Left lung (tissue), 10 donors: ENCODE results near the gene MYL12B. TPM values are rescaled to one million over a fixed set of nuclear protein-coding genes. Genes with fewer than 3 reads are reported as not detected.
A peak's percentile ranks its signal among the peaks of the same experiment; 100 is the strongest.

Experiments used
- ATAC-seq: fragments of 200-7000 bp; cut with Tn5 transposase; one replicate; pipeline ENCODE4 v1.9.1; 2020; ENCODE audit warnings: moderate library complexity
- DNase-seq, 4 donors: peaks; one replicate each; pipeline ENCODE4 v3.0.0-alpha.2; 2013 to 2020
- H3K27ac ChIP-seq, 2 donors: fragments of 200-600 bp; sonication (generic) in 1 of 2; one replicate each; pipeline versions ENCODE4 v1.5.0 to v1.8.0; 2020 to 2021
- H3K27me3 ChIP-seq, 2 donors: fragments of 200-600 bp; sonication (generic) in 1 of 2; one replicate each; pipeline versions ENCODE4 v1.5.0 to v1.8.0; 2020 to 2021
- H3K36me3 ChIP-seq, 2 donors: fragments of 200-600 bp; sonication (generic) in 1 of 2; one replicate each; pipeline versions ENCODE4 v1.5.0 to v1.8.0; 2020 to 2021
- H3K4me1 ChIP-seq, 2 donors: fragments of 200-600 bp; one replicate each; pipeline ENCODE4 v1.8.0; 2021
- H3K4me3 ChIP-seq, 2 donors: fragments of 200-600 bp; sonication (generic) in 1 of 2; one replicate each; pipeline versions ENCODE4 v1.5.0 to v1.8.0; 2020 to 2021; ENCODE audit warnings: mild to moderate bottlenecking in 1 of 2
- H3K9me3 ChIP-seq, 2 donors: fragments of 200-600 bp; sonication (generic) in 1 of 2; one replicate each; pipeline versions ENCODE4 v1.5.0 to v1.8.0; 2020 to 2021
- CTCF ChIP-seq, 2 donors: fragments of 200-600 bp; sonication (generic) in 1 of 2; IDR thresholded peaks; one replicate each; pipeline versions ENCODE4 v1.5.0 to v1.8.0; 2021; ENCODE audit warnings: antibody characterized with exemption in 2 of 2
- intact Hi-C, 2 donors: fragments of 100-400 bp; cut with DNase I; formaldehyde crosslinking; loops; one replicate each; pipeline versions ENCODE4 v1.11.2 to v1.14.2; 2022
- polyA plus RNA-seq, 6 donors: library from polyadenylated mRNA; unstranded; fragments of 120-200 nt; gene quantifications; one replicate each; pipeline ENCODE4 v1.2.1, GENCODE V29; 2013; ENCODE audit not compliant: insufficient read length in 6 of 6
- total RNA-seq, 2 donors: library from RNA; stranded (reverse); fragmentation: NEBNext Ultra II Directional; extraction: Animal tissue kit (Norgen Biotek cat#: 25700); gene quantifications; one replicate each; pipeline ENCODE4 v1.2.1, GENCODE V29; 2021
- donor health status: DM: no; HTN: yes; CAD: no.
- donor health status: DM: no; HTN: no; CAD: no.

The MYL12B gene
- total and polyA plus RNA-seq, 8 donors: 377 to 473 (median 420) TPM

- TF ChIP-seq CTCF (IDR thresholded peaks at IDR 0.05): no peak
- Histone ChIP-seq H3K4me3 (peak overlapping the region in 1 of 2 donors; percentile 93), H3K4me1 (peaks cover 29 to 64% of the 10 kb centered on the region in 2 donors), H3K27ac (peak overlapping the region; percentile 57 to 63), H3K9me3 (no peaks in the 10 kb centered on the region), H3K36me3 (peaks cover under 1 to 35% of the 10 kb centered on the region in 2 donors), H3K27me3 (no peaks in the 10 kb centered on the region)
- DNase-seq (no peak), ATAC-seq (no peak)
- intact Hi-C loops: no loop called here
These were observed 11.5 kb upstream of the MYL12B start for GRCh38 chr18:3250237-3251107.

- no peak overlapping the region for H3K4me3 ChIP-seq
- H3K36me3 ChIP-seq: peaks cover 8 to 45% of the 10 kb centered on the region in 2 donors
- peak overlapping the region; percentile 57 to 63 for H3K27ac ChIP-seq
These were observed 10.5 kb upstream of the MYL12B start for GRCh38 chr18:3251249-3251962.

DNA sequence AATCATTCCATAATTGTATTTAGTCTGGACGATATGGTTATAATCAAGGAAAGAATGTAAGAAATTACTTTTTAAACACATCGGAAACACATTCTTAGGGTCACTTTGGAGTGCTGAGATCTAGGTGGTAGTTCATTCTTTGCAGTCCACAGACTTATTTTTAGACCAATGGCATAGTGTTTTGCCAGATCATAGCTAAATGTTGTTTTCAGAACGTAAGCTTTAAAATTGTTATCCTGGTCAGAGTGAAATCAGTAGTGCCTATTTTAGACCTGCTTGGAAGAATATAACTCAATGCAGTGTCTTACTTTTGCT lies 10.0 kb upstream of the MYL12B start:
- H3K4me1 ChIP-seq: peaks cover 38 to 73% of the 10 kb centered on the region in 2 donors
- no peak for DNase-seq
- no peak for TF ChIP-seq CTCF (IDR thresholded peaks at IDR 0.05)
- H3K27me3 ChIP-seq: no peaks in the 10 kb centered on the region
- peaks cover 8 to 50% of the 10 kb centered on the region in 2 donors for H3K36me3 ChIP-seq
- no peak overlapping the region for H3K4me3 ChIP-seq
- H3K27ac ChIP-seq: peak overlapping the region; percentile 57 to 63
- ATAC-seq: no peak
- intact Hi-C loops: no loop called here
- no peaks in the 10 kb centered on the region for H3K9me3 ChIP-seq

More at GRCh38 chr18:3251249-3251962, 10.5 kb upstream of the MYL12B start:
- intact Hi-C loops: no loop called here
- peaks cover 33 to 68% of the 10 kb centered on the region in 2 donors for H3K4me1 ChIP-seq
- no peak for ATAC-seq
- no peak for DNase-seq
- H3K27me3 ChIP-seq: no peaks in the 10 kb centered on the region
- H3K9me3 ChIP-seq: no peaks in the 10 kb centered on the region
- no peak for TF ChIP-seq CTCF (IDR thresholded peaks at IDR 0.05)

- H3K9me3 ChIP-seq: no peaks in the 10 kb centered on the region
- peak overlapping the region in 1 of 2 donors; percentile 9 for H3K27ac ChIP-seq
- no peak overlapping the region for H3K4me3 ChIP-seq
- intact Hi-C loops: no loop called here
- no peak for DNase-seq
- H3K4me1 ChIP-seq: peaks cover 38 to 81% of the 10 kb centered on the region in 2 donors
- no peak for TF ChIP-seq CTCF (IDR thresholded peaks at IDR 0.05)
- no peak for ATAC-seq
- H3K27me3 ChIP-seq: no peaks in the 10 kb centered on the region
- H3K36me3 ChIP-seq: peaks cover 8 to 59% of the 10 kb centered on the region in 2 donors
These were observed 9.1 kb upstream of the MYL12B start for GRCh38 chr18:3252843-3253242.

DNA sequence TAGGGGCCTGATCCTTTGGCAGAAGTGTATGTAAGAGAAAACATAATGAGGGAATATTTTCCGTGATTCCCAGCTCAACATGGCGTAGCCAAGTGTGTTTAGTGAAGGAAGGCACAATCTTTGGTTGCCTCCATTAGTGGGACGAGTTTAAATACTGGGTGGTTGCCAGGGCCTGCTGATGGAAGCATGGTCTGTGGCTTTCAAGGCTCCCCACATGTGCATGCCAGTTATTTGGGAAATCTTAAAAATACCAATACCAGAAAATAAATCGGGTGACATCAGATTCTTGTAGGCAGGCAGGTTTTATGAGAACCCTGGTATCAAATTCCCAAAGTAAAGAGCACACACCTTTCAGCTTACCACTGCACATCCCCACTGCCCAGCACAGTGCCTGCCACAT lies 7.2 kb upstream of the MYL12B start:
- Histone ChIP-seq H3K4me3 (no peak overlapping the region), H3K4me1 (peaks cover 30 to 76% of the 10 kb centered on the region in 2 donors), H3K36me3 (peaks cover 8 to 71% of the 10 kb centered on the region in 2 donors), H3K27ac (no peak overlapping the region), H3K9me3 (no peaks in the 10 kb centered on the region), H3K27me3 (no peaks in the 10 kb centered on the region)
- DNase-seq (no peak), ATAC-seq (no peak)
- intact Hi-C loops: no loop called here
- no peak for TF ChIP-seq CTCF (IDR thresholded peaks at IDR 0.05)
